ENCODE data around the gene LDHD.

Gene LDHD

GRCh38 chr16:75114179-75114945, 2.2 kb downstream of the LDHD start:
- no peak for DNase-seq

- no peak for DNase-seq
Observed at GRCh38 chr16:75113541-75114121, 2.9 kb downstream of the LDHD start.

- DNase-seq: no peak
Observed at GRCh38 chr16:75112734-75113491, 3.7 kb downstream of the LDHD start.

- DNase-seq: no peak
Observed at GRCh38 chr16:75111961-75112733, 4.4 kb downstream of the LDHD start.

GRCh38 chr16:75111514-75111940, 5.1 kb downstream of the LDHD start:
- DNase-seq: no peak

- peak; percentile 78 for DNase-seq
Observed at GRCh38 chr16:75110637-75111513, 5.7 kb downstream of the LDHD start.

- no peak for DNase-seq
Observed at GRCh38 chr16:75109732-75110243, 6.8 kb downstream of the LDHD start.

- DNase-seq: peak; percentile 70
Observed at GRCh38 chr16:75108792-75109731, 7.5 kb downstream of the LDHD start.

- no peak for DNase-seq
Observed at GRCh38 chr16:75107505-75107904, 9.1 kb downstream of the LDHD start.

GRCh38 chr16:75106351-75107274, 10.0 kb downstream of the LDHD start:
- no peak for DNase-seq

GRCh38 chr16:75105306-75106061, 11.1 kb downstream of the LDHD start:
- no peak for DNase-seq

- DNase-seq: no peak
Observed at GRCh38 chr16:75104836-75105235, 11.7 kb downstream of the LDHD start.

- DNase-seq: no peak
Observed at GRCh38 chr16:75103994-75104393, 12.6 kb downstream of the LDHD start.

- DNase-seq: no peak
Observed at GRCh38 chr16:75102595-75102994, 14.0 kb downstream of the LDHD start.

GRCh38 chr16:75101635-75102034, 14.9 kb downstream of the LDHD start:
- DNase-seq: no peak

GRCh38 chr16:75100603-75100990, 16.0 kb downstream of the LDHD start:
- no peak for DNase-seq

- no peak for DNase-seq
Observed at GRCh38 chr16:75099738-75100602, 16.6 kb downstream of the LDHD start.
